HL-60 (cell line): ENCODE results near the gene KRTAP10-7.

ENCODE experiments used
- POLR2AphosphoS5 ChIP-seq: IDR thresholded peaks from 2 replicates; pipeline ENCODE4 v1.6.1; 2012; ENCODE audit warnings: low read depth
- TF ChIP-seq, protein P1 (sequence below): IDR thresholded peaks from 2 replicates; pipeline ENCODE4 v1.6.1; 2012; ENCODE audit warnings: low read depth; ENCODE audit not compliant: insufficient replicate concordance

DNA sequence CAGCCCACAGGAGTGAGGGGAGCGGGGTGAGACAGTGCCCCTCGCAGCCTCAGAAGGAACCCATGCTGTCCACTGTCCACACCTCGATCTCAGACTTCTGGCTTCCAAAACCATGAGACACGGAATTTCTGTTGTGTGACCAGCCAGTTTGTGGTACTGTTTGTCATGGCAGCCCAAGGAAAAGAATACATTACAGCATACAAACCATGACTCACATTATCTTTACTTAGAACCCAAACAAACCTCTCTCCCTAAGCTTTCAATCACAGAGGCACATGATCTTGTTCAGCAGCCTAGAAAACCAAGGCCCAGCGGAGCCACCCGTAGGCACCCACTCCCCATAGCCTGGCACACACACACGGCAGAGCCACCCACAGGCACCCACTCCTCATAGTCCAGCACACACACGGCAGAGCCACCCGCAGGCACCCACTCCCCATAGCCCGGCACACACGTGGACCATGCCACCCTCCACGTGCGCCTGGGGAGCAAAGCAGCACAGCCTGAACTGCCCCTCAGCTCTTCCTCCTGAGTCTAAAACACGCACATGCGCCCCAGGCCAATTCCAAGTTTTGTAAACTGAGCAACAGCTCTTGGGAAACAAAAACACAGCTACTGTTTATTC lies 27.3 kb upstream of the KRTAP10-7 start:
- TF ChIP-seq POLR2AphosphoS5 = no peak
- TF ChIP-seq, protein P1, sequence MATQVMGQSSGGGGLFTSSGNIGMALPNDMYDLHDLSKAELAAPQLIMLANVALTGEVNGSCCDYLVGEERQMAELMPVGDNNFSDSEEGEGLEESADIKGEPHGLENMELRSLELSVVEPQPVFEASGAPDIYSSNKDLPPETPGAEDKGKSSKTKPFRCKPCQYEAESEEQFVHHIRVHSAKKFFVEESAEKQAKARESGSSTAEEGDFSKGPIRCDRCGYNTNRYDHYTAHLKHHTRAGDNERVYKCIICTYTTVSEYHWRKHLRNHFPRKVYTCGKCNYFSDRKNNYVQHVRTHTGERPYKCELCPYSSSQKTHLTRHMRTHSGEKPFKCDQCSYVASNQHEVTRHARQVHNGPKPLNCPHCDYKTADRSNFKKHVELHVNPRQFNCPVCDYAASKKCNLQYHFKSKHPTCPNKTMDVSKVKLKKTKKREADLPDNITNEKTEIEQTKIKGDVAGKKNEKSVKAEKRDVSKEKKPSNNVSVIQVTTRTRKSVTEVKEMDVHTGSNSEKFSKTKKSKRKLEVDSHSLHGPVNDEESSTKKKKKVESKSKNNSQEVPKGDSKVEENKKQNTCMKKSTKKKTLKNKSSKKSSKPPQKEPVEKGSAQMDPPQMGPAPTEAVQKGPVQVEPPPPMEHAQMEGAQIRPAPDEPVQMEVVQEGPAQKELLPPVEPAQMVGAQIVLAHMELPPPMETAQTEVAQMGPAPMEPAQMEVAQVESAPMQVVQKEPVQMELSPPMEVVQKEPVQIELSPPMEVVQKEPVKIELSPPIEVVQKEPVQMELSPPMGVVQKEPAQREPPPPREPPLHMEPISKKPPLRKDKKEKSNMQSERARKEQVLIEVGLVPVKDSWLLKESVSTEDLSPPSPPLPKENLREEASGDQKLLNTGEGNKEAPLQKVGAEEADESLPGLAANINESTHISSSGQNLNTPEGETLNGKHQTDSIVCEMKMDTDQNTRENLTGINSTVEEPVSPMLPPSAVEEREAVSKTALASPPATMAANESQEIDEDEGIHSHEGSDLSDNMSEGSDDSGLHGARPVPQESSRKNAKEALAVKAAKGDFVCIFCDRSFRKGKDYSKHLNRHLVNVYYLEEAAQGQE = no peak
